Liver (tissue), 9 donors: Measurements from ENCODE around the gene APBA2. TPM values are rescaled to one million over a fixed set of nuclear protein-coding genes. Genes with fewer than 3 reads are reported as not detected.

Experiments used
- DNase-seq: peaks from one replicate; pipeline ENCODE4 v3.0.0-alpha.2; 2017; ENCODE audit warnings: low spot score
- H3K27ac ChIP-seq, 2 donors: one replicate each; pipeline ENCODE4 v1.7.0; 2013; ENCODE audit warnings: inconsistent platforms in 2 of 2, low read length in 2 of 2, control low read depth in 1 of 2, low read depth in 1 of 2, mild to moderate bottlenecking in 1 of 2
- H3K27me3 ChIP-seq, 4 donors: one replicate each; pipeline versions ENCODE4 v1.6.1 to v1.7.0; 2013; ENCODE audit warnings: low read length in 3 of 4, inconsistent platforms in 1 of 4, mild to moderate bottlenecking in 1 of 4, moderate library complexity in 1 of 4; ENCODE audit not compliant: control insufficient read depth in 4 of 4, insufficient read depth in 4 of 4
- H3K36me3 ChIP-seq, 4 donors: one replicate each; pipeline versions ENCODE4 v1.6.1 to v1.7.0; 2013; ENCODE audit warnings: low read length in 3 of 4, mild to moderate bottlenecking in 3 of 4, low read depth in 1 of 4, moderate library complexity in 1 of 4; ENCODE audit not compliant: control insufficient read depth in 4 of 4, insufficient read depth in 3 of 4
- H3K4me1 ChIP-seq, 4 donors: one replicate each; pipeline versions ENCODE4 v1.6.1 to v1.7.0; 2013; ENCODE audit warnings: low read length in 3 of 4, mild to moderate bottlenecking in 3 of 4, moderate library complexity in 1 of 4; ENCODE audit not compliant: control insufficient read depth in 4 of 4, insufficient read depth in 4 of 4
- H3K4me3 ChIP-seq, 3 donors: one replicate each; pipeline versions ENCODE4 v1.6.1 to v1.7.0; 2013; ENCODE audit warnings: low read length in 3 of 3, control low read depth in 1 of 3, low read depth in 1 of 3, mild to moderate bottlenecking in 1 of 3
- H3K9ac ChIP-seq, 2 donors: one replicate each; pipeline ENCODE4 v1.7.0; 2013; ENCODE audit warnings: low read length in 2 of 2, mild to moderate bottlenecking in 2 of 2, moderate library complexity in 2 of 2, control low read depth in 1 of 2, low read depth in 1 of 2
- H3K9me3 ChIP-seq, 4 donors: one replicate each; pipeline versions ENCODE4 v1.6.1 to v1.7.0; 2013; ENCODE audit warnings: low read length in 3 of 4; ENCODE audit not compliant: control insufficient read depth in 4 of 4
- CTCF ChIP-seq: fragments of 150-350 bp; IDR thresholded peaks from 2 replicates; pipeline ENCODE4 v1.5.1; 2017; ENCODE audit warnings: improper control_type of control experiment, low read depth, low read length; ENCODE audit not compliant: missing input control
- EGR1 ChIP-seq, 2 donors: IDR thresholded peaks; 2 replicates each; pipeline ENCODE4 v1.6.1; 2016 to 2018; ENCODE audit warnings: antibody characterized with exemption in 2 of 2, low read depth in 2 of 2
- FOXA1 ChIP-seq: IDR thresholded peaks from 2 replicates; pipeline ENCODE4 v1.6.1; 2016; ENCODE audit warnings: antibody characterized with exemption
- FOXA2 ChIP-seq: IDR thresholded peaks from 2 replicates; pipeline ENCODE4 v1.6.1; 2016; ENCODE audit warnings: antibody characterized with exemption
- GABPA ChIP-seq, 2 donors: IDR thresholded peaks in 1 of 2; conservative IDR thresholded peaks in 1 of 2; 2 replicates each; pipeline ENCODE4 v1.6.1; 2016; ENCODE audit warnings: antibody characterized with exemption in 2 of 2, mild to moderate bottlenecking in 1 of 2, moderate library complexity in 1 of 2
- HNF4A ChIP-seq, 2 donors: conservative IDR thresholded peaks; 2 replicates each; pipeline ENCODE4 v1.6.1; 2016; ENCODE audit warnings: antibody characterized with exemption in 2 of 2, mild to moderate bottlenecking in 2 of 2
- HNF4G ChIP-seq: IDR thresholded peaks from 2 replicates; pipeline ENCODE4 v1.6.1; 2016; ENCODE audit warnings: antibody characterized with exemption
- JUND ChIP-seq, 2 donors: IDR thresholded peaks; 2 replicates each; pipeline ENCODE4 v1.6.1; 2016; ENCODE audit warnings: antibody characterized with exemption in 2 of 2
- MAX ChIP-seq: IDR thresholded peaks from 2 replicates; pipeline ENCODE4 v1.6.1; 2016; ENCODE audit warnings: antibody characterized with exemption
- NR2F2 ChIP-seq: IDR thresholded peaks from 2 replicates; pipeline ENCODE4 v1.6.1; 2016; ENCODE audit warnings: antibody characterized with exemption
- RAD21 ChIP-seq, 2 donors: IDR thresholded peaks; 2 replicates each; pipeline ENCODE4 v1.6.1; 2016; ENCODE audit warnings: antibody characterized with exemption in 2 of 2, mild to moderate bottlenecking in 2 of 2
- RXRA ChIP-seq, 2 donors: IDR thresholded peaks; 2 replicates each; pipeline ENCODE4 v1.6.1; 2017 to 2018; ENCODE audit warnings: antibody characterized with exemption in 2 of 2, mild to moderate bottlenecking in 1 of 2
- SP1 ChIP-seq: IDR thresholded peaks from 2 replicates; pipeline ENCODE4 v1.6.1; 2018; ENCODE audit warnings: antibody characterized with exemption, mild to moderate bottlenecking
- TAF1 ChIP-seq: conservative IDR thresholded peaks from 2 replicates; pipeline ENCODE4 v1.6.1; 2016; ENCODE audit warnings: antibody characterized with exemption, mild to moderate bottlenecking
- YY1 ChIP-seq: IDR thresholded peaks from 2 replicates; pipeline ENCODE4 v1.6.1; 2016; ENCODE audit warnings: antibody characterized with exemption, mild to moderate bottlenecking
- ZBTB33 ChIP-seq: IDR thresholded peaks from 2 replicates; pipeline ENCODE4 v1.6.1; 2016; ENCODE audit warnings: antibody characterized with exemption
- WGBS: extraction: QIAGEN DNeasy Blood & Tissue Kit; methylation state at CpG from one replicate; pipeline ENCODE4 v1.1.7; 2013; 5-methylcytosine and 5-hydroxymethylcytosine counted together
- polyA plus RNA-seq, 2 donors: library from polyadenylated mRNA; stranded (reverse) in 1 of 2; unstranded in 1 of 2; fragments of 200-250 nt in 1 of 2; fragments of >200 nt in 1 of 2; fragmentation: Nextera tagmentation in 1 of 2; extraction: Ambion mirVana in 1 of 2; gene quantifications; one replicate each; pipeline versions ENCODE4 v1.2.1 to v1.2.3, GENCODE V29; 2013 to 2015
- total RNA-seq, 2 donors: library from RNA; depleted of rRNA; stranded (reverse); fragments of >200 nt; gene quantifications; one replicate each; pipeline ENCODE4 v1.2.3, GENCODE V29; 2014
- TF ChIP-seq, protein P1 (sequence below): IDR thresholded peaks from 2 replicates; pipeline ENCODE4 v1.6.1; 2016; ENCODE audit warnings: antibody characterized with exemption, mild to moderate bottlenecking
- TF ChIP-seq, protein P2 (sequence below): IDR thresholded peaks from 2 replicates; pipeline ENCODE4 v1.6.1; 2016; ENCODE audit warnings: antibody characterized with exemption
- donor health status: healthy.
- donor health status: healthy.
- donor health status: healthy.
- donor health status: healthy.
- donor health status: healthy.

Gene APBA2
- total and polyA plus RNA-seq, 4 donors: 0.38 to 2.9 (median 1.7) TPM

DNA sequence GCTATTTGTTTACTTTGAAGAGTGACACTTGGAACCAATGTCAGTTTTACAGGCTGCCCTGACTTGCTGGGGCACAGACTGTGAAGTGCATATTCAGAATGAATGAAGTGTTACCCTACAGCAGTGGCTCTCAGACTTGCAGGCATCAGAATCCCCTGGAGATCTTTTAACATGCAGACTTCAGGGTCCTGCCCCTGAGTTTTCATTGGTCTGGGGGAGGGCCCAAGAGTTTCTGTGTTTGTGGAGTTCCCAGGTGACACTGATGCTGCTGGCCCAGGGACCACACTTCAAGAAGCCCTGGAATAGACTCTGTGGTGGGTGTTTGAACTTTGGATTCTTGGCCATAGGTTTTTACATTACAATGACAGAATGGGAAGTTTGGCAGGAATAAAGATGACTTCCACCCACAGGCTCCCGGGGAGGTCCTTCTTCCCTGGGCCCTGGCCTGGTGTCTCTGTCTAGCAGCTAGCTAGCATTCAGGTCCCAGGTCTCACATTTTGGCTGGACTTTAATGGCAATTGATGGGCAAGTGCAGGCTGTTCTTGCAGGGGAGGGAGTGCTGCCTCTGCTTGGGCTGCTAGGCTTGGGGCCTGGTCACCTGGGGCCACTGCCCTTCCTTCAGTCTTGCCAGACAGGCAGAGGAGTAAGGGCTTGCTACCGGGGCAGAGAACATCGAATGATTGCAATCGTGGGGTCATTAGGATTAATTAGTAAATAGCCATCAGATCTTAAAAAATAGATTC lies 149.0 kb downstream of the APBA2 start:
- DNase-seq: no peak
- 91% methylated on average over 4 of the region's 4 CpGs for WGBS
- no peaks in the 10 kb centered on the region for H3K4me1 ChIP-seq
- H3K36me3 ChIP-seq: no peaks in the 10 kb centered on the region
- H3K27me3 ChIP-seq: no peaks in the 10 kb centered on the region
- TF ChIP-seq FOXA2 (no peak), HNF4G (no peak), RXRA (IDR thresholded peaks at IDR 0.05) (no peak), GABPA (IDR thresholded peaks at IDR 0.05 in 1 of 2, conservative IDR thresholded peaks at IDR 0.05 in 1 of 2) (no peak), SP1 (no peak), NR2F2 (no peak), ZBTB33 (no peak), MAX (no peak), CTCF (no peak), YY1 (no peak), RAD21 (IDR thresholded peaks at IDR 0.05) (no peak), FOXA1 (no peak), JUND (IDR thresholded peaks at IDR 0.05) (no peak), HNF4A (conservative IDR thresholded peaks at IDR 0.05) (no peak), EGR1 (IDR thresholded peaks at IDR 0.05; ENCODE audit: low read depth in 2 of 2) (no peak), TAF1 (no peak)
- TF ChIP-seq, protein P1, sequence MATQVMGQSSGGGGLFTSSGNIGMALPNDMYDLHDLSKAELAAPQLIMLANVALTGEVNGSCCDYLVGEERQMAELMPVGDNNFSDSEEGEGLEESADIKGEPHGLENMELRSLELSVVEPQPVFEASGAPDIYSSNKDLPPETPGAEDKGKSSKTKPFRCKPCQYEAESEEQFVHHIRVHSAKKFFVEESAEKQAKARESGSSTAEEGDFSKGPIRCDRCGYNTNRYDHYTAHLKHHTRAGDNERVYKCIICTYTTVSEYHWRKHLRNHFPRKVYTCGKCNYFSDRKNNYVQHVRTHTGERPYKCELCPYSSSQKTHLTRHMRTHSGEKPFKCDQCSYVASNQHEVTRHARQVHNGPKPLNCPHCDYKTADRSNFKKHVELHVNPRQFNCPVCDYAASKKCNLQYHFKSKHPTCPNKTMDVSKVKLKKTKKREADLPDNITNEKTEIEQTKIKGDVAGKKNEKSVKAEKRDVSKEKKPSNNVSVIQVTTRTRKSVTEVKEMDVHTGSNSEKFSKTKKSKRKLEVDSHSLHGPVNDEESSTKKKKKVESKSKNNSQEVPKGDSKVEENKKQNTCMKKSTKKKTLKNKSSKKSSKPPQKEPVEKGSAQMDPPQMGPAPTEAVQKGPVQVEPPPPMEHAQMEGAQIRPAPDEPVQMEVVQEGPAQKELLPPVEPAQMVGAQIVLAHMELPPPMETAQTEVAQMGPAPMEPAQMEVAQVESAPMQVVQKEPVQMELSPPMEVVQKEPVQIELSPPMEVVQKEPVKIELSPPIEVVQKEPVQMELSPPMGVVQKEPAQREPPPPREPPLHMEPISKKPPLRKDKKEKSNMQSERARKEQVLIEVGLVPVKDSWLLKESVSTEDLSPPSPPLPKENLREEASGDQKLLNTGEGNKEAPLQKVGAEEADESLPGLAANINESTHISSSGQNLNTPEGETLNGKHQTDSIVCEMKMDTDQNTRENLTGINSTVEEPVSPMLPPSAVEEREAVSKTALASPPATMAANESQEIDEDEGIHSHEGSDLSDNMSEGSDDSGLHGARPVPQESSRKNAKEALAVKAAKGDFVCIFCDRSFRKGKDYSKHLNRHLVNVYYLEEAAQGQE: no peak
- TF ChIP-seq, protein P2, sequence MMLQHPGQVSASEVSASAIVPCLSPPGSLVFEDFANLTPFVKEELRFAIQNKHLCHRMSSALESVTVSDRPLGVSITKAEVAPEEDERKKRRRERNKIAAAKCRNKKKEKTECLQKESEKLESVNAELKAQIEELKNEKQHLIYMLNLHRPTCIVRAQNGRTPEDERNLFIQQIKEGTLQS: no peak
- H3K9ac ChIP-seq: no peak overlapping the region
- H3K9me3 ChIP-seq: no peaks in the 10 kb centered on the region
- no peak overlapping the region for H3K4me3 ChIP-seq
- no peak overlapping the region for H3K27ac ChIP-seq
